ENCODE results near the gene GNG7. TPM values are rescaled to one million over a fixed set of nuclear protein-coding genes. Genes with fewer than 3 reads are reported as not detected.
"Not testable (repeated sequence)": the region's sequence is repeated elsewhere in the genome, so short reads cannot be mapped to it uniquely, and the experiment has no call there.

Gene GNG7
- total RNA-seq, 4 donors from 2014 or later, result 1.3 to 3.9 (median 1.8) TPM

GRCh38 chr19:2495130-2495641 lies 207.3 kb downstream of the GNG7 start:
- ATAC-seq (ENCODE audit: low FRiP score) (peak; percentile 74), DNase-seq (ENCODE audit: low spot score) (peak; percentile 40)
- TF ChIP-seq, protein P1, sequence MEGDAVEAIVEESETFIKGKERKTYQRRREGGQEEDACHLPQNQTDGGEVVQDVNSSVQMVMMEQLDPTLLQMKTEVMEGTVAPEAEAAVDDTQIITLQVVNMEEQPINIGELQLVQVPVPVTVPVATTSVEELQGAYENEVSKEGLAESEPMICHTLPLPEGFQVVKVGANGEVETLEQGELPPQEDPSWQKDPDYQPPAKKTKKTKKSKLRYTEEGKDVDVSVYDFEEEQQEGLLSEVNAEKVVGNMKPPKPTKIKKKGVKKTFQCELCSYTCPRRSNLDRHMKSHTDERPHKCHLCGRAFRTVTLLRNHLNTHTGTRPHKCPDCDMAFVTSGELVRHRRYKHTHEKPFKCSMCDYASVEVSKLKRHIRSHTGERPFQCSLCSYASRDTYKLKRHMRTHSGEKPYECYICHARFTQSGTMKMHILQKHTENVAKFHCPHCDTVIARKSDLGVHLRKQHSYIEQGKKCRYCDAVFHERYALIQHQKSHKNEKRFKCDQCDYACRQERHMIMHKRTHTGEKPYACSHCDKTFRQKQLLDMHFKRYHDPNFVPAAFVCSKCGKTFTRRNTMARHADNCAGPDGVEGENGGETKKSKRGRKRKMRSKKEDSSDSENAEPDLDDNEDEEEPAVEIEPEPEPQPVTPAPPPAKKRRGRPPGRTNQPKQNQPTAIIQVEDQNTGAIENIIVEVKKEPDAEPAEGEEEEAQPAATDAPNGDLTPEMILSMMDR (IDR thresholded peaks at IDR 0.05), result no peak

DNA sequence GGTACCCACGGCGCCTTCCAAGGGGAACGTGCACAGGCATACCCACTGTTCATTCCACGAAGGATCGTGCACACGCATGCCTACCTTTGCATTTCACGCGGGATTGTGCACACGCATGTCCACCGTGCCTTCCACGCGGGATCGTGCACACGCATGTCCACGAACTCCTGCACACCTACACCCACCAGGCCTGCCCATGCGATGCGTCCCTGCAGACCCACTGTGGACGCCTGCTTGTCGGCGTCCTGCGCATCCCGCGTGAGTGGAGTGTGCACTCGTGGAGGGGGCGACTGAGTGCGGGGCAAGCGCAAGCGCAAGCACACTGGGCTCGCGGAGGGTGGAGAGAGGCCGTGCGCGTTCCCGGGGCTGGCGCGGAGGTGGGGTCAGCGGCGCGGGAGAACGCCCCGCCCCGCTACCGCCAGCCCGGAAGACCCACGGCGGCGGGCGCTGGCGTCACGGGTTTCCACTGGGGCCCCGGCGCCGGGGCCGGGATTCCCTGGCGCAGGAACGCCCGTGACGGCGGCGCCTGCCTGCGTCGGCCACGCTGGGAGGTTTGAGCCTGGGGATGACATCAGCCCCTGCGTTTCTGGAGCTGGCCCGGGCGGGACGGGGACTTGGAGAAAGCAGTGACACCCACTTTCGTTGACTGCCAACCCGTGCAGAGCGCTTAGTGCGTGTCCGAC lies 207.9 kb downstream of the GNG7 start:
- DNase-seq (ENCODE audit: low spot score) (peak; percentile 39), ATAC-seq (ENCODE audit: low FRiP score) (peak; percentile 45)
- TF ChIP-seq, protein P1 (IDR thresholded peaks at IDR 0.05), result no peak

- TF ChIP-seq, protein P1 (IDR thresholded peaks at IDR 0.05), result no peak
- peak; percentile 12 for ATAC-seq (ENCODE audit: low FRiP score)
- no peak for DNase-seq (ENCODE audit: low spot score)
Measured at GRCh38 chr19:2494084-2494446, 208.4 kb downstream of the GNG7 start.

DNA sequence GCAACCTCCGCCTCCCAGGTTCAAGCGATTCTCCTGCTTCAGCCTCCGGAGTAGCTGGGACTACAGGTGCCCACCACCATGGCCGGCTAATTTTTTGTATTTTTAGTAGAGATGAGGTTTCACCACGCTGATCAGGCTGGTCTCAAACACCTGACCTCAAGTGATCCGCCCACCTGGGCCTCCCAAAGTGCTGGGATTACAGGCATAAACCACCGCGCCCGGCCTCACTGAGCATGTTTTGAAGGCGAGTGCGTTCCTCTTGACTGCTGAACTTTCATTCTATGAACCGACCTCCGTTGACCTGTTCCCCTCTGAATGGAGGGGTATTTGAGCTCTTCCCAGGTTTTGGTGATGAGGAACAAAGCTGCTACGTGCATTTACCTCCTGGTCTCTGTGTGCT lies 209.0 kb downstream of the GNG7 start:
- not testable (repeated sequence) for ATAC-seq (ENCODE audit: low FRiP score); DNase-seq (ENCODE audit: low spot score)

DNA sequence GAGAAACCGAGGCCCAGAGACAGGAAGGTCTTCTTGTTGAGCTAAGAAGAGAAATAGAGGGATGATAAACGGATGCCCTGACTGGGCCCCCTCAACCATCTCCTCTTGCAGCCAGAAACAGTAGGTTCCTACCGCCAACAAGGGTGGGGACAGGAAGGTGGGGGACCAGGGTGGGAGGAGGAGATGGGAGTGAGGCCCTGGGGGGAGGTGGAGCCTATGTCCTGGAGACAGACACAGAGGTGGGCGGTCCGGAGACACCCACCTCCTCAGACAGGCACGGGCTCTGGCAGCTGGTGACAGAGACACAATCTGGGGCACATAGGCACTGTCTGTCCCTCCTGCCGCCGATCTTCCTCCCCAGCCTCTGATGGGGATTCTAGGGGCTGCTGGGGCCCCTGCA lies 209.6 kb downstream of the GNG7 start:
- no peak for DNase-seq (ENCODE audit: low spot score)
- TF ChIP-seq, protein P1 (IDR thresholded peaks at IDR 0.05), result no peak
- ATAC-seq (ENCODE audit: low FRiP score), result no peak

DNA sequence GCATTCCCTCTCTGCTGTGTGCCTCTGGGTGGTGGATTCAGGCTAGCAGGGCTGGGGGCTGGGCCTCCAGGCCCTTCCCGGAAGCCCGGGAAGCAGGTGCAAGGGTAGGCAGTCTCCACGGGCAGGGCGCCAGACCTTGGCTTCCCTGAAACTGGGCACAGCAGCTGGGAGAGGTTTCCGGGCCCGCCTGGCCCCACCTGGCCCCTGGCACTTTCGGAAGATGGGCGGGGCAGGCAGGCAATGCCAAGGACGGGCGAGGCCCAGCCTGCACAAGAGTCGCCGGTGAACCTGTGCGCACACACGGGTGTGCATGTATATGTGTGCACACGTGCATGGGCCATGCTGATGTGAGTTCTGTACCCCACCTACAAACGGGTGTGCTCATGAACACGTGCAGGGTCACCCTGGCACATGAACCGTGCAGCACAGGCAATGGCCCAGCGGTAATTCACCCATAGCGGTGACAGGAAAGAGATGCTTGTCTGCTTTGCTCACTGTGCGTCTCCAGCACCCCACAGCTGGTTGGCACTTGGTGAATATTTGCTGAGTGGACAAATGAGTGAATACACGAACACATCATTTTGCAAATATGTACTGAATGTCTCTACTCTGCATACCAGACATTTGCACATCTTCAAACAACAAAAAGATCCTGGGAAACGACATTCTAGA lies 211.2 kb downstream of the GNG7 start:
- ATAC-seq (ENCODE audit: low FRiP score) (peak; percentile 5), DNase-seq (ENCODE audit: low spot score) (no peak)
- TF ChIP-seq, protein P1 (IDR thresholded peaks at IDR 0.05), result no peak

DNA sequence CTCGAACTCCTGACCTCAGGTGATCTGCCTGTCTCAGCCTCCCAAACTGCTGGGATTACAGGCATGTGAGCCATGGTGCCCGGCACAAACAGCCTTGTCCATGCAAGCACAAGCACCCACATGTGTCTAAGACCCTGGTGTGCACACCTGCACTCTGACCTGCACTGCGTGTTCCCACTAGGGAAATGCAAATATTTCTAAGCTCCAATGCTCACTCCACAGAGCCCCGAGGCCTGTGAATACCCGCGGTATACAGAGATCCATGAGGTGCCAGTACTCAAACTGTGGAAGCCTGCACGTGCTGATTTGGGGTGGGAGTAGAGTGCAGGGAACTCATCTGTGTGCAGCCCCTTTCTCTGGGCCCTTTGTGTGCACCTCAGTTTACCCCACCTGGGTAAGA lies 211.8 kb downstream of the GNG7 start:
- TF ChIP-seq, protein P1 (IDR thresholded peaks at IDR 0.05), result no peak
- no peak for ATAC-seq (ENCODE audit: low FRiP score)
- DNase-seq (ENCODE audit: low spot score), result no peak
